IMR-90 (cell line): ENCODE results near the gene PGF. TPM values are rescaled to one million over a fixed set of nuclear protein-coding genes. Genes with fewer than 3 reads are reported as not detected.
A peak's percentile ranks its signal among the peaks of the same experiment; 100 is the strongest.

Source experiments
- ATAC-seq: fragments of 200-7000 bp; cut with Tn5 transposase; 2 replicates; pipeline ENCODE4 v1.9.1; 2020; ENCODE audit warnings: low read depth, mild to moderate bottlenecking, moderate library complexity
- BruUV-seq: library from RNA; stranded (reverse); fragments of 400-500 nt; replicated peaks from 2 replicates; lab custom pipeline; 2021; lab: Mats Ljungman, UMichigan
- CTCF ChIA-PET: fragments of 300-600 bp; formaldehyde crosslinking; extraction: SDS; loops from one replicate; lab custom pipeline; 2021; ENCODE audit warnings: antibody characterized with exemption; lab: Yijun Ruan, JAX
- POLR2A ChIA-PET: fragments of 300-600 bp; sonication (Branson Sonifier 250); formaldehyde crosslinking; loops from one replicate; lab custom pipeline; 2022; ENCODE audit warnings: antibody characterized with exemption; ENCODE audit not compliant: unreplicated experiment; lab: Charles Lee
- DNase-seq: peaks from one replicate; pipeline ENCODE4 v3.0.0; 2013
- H2AFZ ChIP-seq: replicated peaks from 2 replicates; pipeline ENCODE3; 2013; ENCODE audit warnings: low read length, mild to moderate bottlenecking; ENCODE audit not compliant: poor library complexity
- H2AK5ac ChIP-seq: 2 replicates; pipeline ENCODE4 v1.6.1; 2013; ENCODE audit warnings: low read depth, low read length, inconsistent platforms
- H2AK9ac ChIP-seq: replicated peaks from 2 replicates; pipeline ENCODE3; 2013; ENCODE audit warnings: mild to moderate bottlenecking, low read depth, low read length, moderate library complexity; ENCODE audit not compliant: poor library complexity
- H2BK120ac ChIP-seq: 2 replicates; pipeline ENCODE4 v1.6.1; 2013; ENCODE audit warnings: low read depth, low read length, inconsistent platforms
- H2BK15ac ChIP-seq: 3 replicates; pipeline ENCODE4 v1.6.1; 2013; ENCODE audit warnings: low read depth, low read length, inconsistent platforms
- H2BK20ac ChIP-seq: 2 replicates; pipeline ENCODE4 v1.6.1; 2013; ENCODE audit warnings: low read depth, mild to moderate bottlenecking, inconsistent platforms, low read length, moderate library complexity
- H2BK5ac ChIP-seq: 2 replicates; pipeline ENCODE4 v1.6.1; 2013; ENCODE audit warnings: mild to moderate bottlenecking, low read depth, low read length, inconsistent platforms; ENCODE audit not compliant: poor library complexity, severe bottlenecking
- H3K14ac ChIP-seq: replicated peaks from 2 replicates; pipeline ENCODE4 v1.6.1; 2013; ENCODE audit warnings: low read depth, low read length, inconsistent platforms
- H3K18ac ChIP-seq: 2 replicates; pipeline ENCODE4 v1.6.1; 2013; ENCODE audit warnings: low read depth, low read length, control low read depth
- H3K23ac ChIP-seq: 2 replicates; pipeline ENCODE4 v1.6.1; 2013; ENCODE audit warnings: low read depth, low read length, inconsistent platforms
- H3K27ac ChIP-seq: 2 replicates; pipeline ENCODE4 v1.5.1; 2013; ENCODE audit warnings: mild to moderate bottlenecking, control low read depth, low read length; ENCODE audit not compliant: insufficient read depth
- H3K27me3 ChIP-seq: 2 replicates; pipeline ENCODE4 v1.6.1; 2013; ENCODE audit warnings: low read length; ENCODE audit not compliant: control insufficient read depth, insufficient read depth
- H3K36me3 ChIP-seq: 2 replicates; pipeline ENCODE4 v1.6.1; 2013; ENCODE audit warnings: low read length, mixed read lengths; ENCODE audit not compliant: control insufficient read depth, insufficient read depth
- H3K4ac ChIP-seq: 2 replicates; pipeline ENCODE4 v1.6.1; 2013; ENCODE audit warnings: low read depth, low read length, inconsistent platforms
- H3K4me1 ChIP-seq: 2 replicates; pipeline ENCODE4 v1.6.1; 2013; ENCODE audit warnings: low read length, mixed read lengths; ENCODE audit not compliant: control insufficient read depth, insufficient read depth
- H3K4me2 ChIP-seq: 2 replicates; pipeline ENCODE4 v1.6.1; 2013; ENCODE audit warnings: low read depth, mild to moderate bottlenecking, control low read depth, low read length, moderate library complexity
- H3K4me3 ChIP-seq: 2 replicates; pipeline ENCODE4 v1.5.1; 2013; ENCODE audit warnings: low read depth, mild to moderate bottlenecking, control low read depth, low read length, moderate library complexity; ENCODE audit not compliant: insufficient read depth
- H3K56ac ChIP-seq: 2 replicates; pipeline ENCODE4 v1.6.1; 2013; ENCODE audit warnings: low read length, inconsistent platforms; ENCODE audit not compliant: insufficient read depth; ENCODE audit errors: extremely low read depth
- H3K79me1 ChIP-seq, 2 experiments: 2 replicates each; pipeline ENCODE4 v1.6.1; 2013; ENCODE audit warnings: low read length in 2 of 2, inconsistent platforms in 1 of 2, low read depth in 1 of 2
- H3K9ac ChIP-seq: 2 replicates; pipeline ENCODE4 v1.6.1; 2013; ENCODE audit warnings: low read depth, low read length, control low read depth
- H3K9me1 ChIP-seq: 2 replicates; pipeline ENCODE4 v1.6.1; 2013; ENCODE audit warnings: low read length, inconsistent platforms; ENCODE audit not compliant: insufficient read depth
- H3K9me3 ChIP-seq: 2 replicates; pipeline ENCODE4 v1.6.1; 2013; ENCODE audit warnings: low read length; ENCODE audit not compliant: control insufficient read depth, insufficient read depth
- H4K20me1 ChIP-seq: 2 replicates; pipeline ENCODE4 v1.6.1; 2013; ENCODE audit warnings: low read length, inconsistent platforms; ENCODE audit not compliant: insufficient read depth
- H4K5ac ChIP-seq: 2 replicates; pipeline ENCODE4 v1.6.1; 2013; ENCODE audit warnings: mild to moderate bottlenecking, low read depth, low read length, control low read depth
- H4K8ac ChIP-seq, 2 experiments: 2 replicates each; pipeline ENCODE4 v1.6.1; 2013; ENCODE audit warnings: low read depth in 2 of 2, low read length in 2 of 2, control low read depth in 1 of 2, inconsistent platforms in 1 of 2
- H4K91ac ChIP-seq: 2 replicates; pipeline ENCODE4 v1.6.1; 2013; ENCODE audit warnings: low read depth, low read length, inconsistent platforms; ENCODE audit not compliant: insufficient read depth
- MAZ ChIP-seq: IDR thresholded peaks from 2 replicates; pipeline ENCODE4 v1.6.1; 2012; ENCODE audit warnings: low read depth, mild to moderate bottlenecking, low read length, improper control_type of control experiment, moderate library complexity, borderline replicate concordance
- POLR2A ChIP-seq: IDR thresholded peaks from 2 replicates; pipeline ENCODE4 v1.6.1; 2012; ENCODE audit warnings: mild to moderate bottlenecking, low read depth, low read length
- RAD21 ChIP-seq: IDR thresholded peaks from 2 replicates; pipeline ENCODE4 v1.6.1; 2012; ENCODE audit warnings: low read length, improper control_type of control experiment
- RCOR1 ChIP-seq: IDR thresholded peaks from 2 replicates; pipeline ENCODE4 v1.6.1; 2012; ENCODE audit warnings: mild to moderate bottlenecking, low read length, improper control_type of control experiment; ENCODE audit not compliant: insufficient replicate concordance
- WGBS, 2 experiments: methylation state at CpG; one replicate each; pipeline versions ENCODE4 v1.1.5 to v1.1.7; 2013; ENCODE audit warnings: missing lambda C conversion rate in 2 of 2; ENCODE audit not compliant: insufficient read length in 1 of 2; ENCODE audit errors: extremely low coverage in 2 of 2; 5-methylcytosine and 5-hydroxymethylcytosine counted together
- dilution Hi-C: fragments of 300-500 bp; cut with HindIII; formaldehyde crosslinking; loops from one replicate; pipeline ENCODE4 v1.14.3; 2018; ENCODE audit warnings: low sequenced_read_pairs; ENCODE audit not compliant: unreplicated experiment
- in situ Hi-C: fragments of 300-500 bp; cut with MboI; formaldehyde crosslinking; loops from 3 replicates; pipeline ENCODE4 v1.14.3; 2019; ENCODE audit warnings: low sequenced_read_pairs, inconsistent platforms, mixed read lengths
- intact Hi-C: fragments of 100-400 bp; cut with micrococcal nuclease; formaldehyde crosslinking; loops from 2 replicates; pipeline ENCODE4 v1.10.0; 2022
- polyA plus RNA-seq, 3 experiments: library from polyadenylated mRNA; depleted of rRNA; stranded (reverse); fragments of >200 nt; gene quantifications; 2 replicates each; pipeline ENCODE4 v1.2.3, GENCODE V29; 2012; ENCODE audit warnings: low replicate concordance in 1 of 3
- total RNA-seq: library from RNA; depleted of rRNA; stranded (reverse); fragments of >200 nt; gene quantifications from 2 replicates; pipeline ENCODE4 v1.2.3, GENCODE V29; 2012
- TF ChIP-seq, protein P1 (sequence below): fragments of 150-350 bp; IDR thresholded peaks from 2 replicates; pipeline ENCODE4 v1.6.1; 2017; ENCODE audit warnings: mild to moderate bottlenecking, antibody characterized with exemption, low read length, low read depth

PGF gene
- total and polyA plus RNA-seq, 2 of the 4 experiments (the other 2 are of a cell fraction) = 0.36 to 0.39 TPM

DNA sequence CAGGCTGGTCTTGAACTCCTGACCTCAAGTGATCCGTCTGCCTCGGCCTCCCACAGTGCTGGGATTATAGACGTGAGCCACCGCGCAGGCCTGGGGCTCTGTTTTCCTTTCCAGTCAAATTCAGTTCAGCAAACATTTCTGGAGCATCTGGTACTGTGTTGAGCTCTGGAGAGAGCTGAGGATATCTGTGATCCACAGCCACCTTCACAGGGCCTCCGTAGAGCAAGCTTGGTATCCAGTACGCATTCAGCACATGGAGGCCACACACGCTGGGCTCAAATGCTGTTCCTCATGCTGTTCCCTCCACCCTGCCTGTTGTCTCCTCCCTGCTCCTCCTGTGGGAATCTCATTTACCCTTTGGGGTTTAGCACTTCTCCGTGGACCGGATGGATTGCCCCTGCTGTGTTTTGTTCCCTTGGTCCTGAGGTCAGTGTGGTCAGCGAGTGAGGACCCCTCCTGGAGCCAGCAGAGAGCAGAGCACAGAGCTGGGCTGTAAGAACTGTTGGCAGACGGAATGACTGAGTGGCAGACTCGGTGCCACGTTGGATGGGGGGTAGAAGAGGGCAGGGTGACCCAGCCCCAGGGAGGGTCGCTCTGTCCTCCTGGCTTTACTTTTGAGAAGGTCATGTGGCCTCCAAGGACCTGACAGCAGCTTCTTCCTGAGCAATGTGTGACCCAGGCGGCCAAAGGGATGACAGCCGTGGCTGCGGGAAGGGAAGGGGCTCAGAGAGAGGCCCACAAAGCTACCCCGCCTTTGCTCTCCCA is 33.2 kb downstream of the PGF start:
- Histone ChIP-seq H4K8ac (no peak overlapping the region), H3K4ac (no peak overlapping the region), H3K9me3 (no peaks in the 10 kb centered on the region), H3K18ac (no peak overlapping the region), H3K27ac (no peak overlapping the region), H2AFZ (peak overlapping the region; percentile 88), H2BK20ac (no peak overlapping the region), H3K79me1 (no peaks in the 10 kb centered on the region), H2AK5ac (no peak overlapping the region), H3K9me1 (0 out of 2 replicates have a peak, but pooled peaks cover 2% of the 10 kb centered on the region), H3K23ac (no peak overlapping the region), H4K5ac (no peak overlapping the region), H3K36me3 (no peaks in the 10 kb centered on the region), H3K4me1 (peaks cover 3% of the 10 kb centered on the region; the same call in 1 of the 2 replicates), H3K27me3 (no peaks in the 10 kb centered on the region; the same call in 1 of the 2 replicates), H3K9ac (no peak overlapping the region), H2BK5ac (no peak overlapping the region), H3K4me3 (no peak overlapping the region), H3K56ac (no peak overlapping the region), H3K14ac (no peak overlapping the region), H2BK120ac (no peak overlapping the region), H3K4me2 (no peak overlapping the region), H2AK9ac (no peak overlapping the region), H4K20me1 (no peaks in the 10 kb centered on the region), H2BK15ac (no peak overlapping the region), H4K91ac (no peak overlapping the region)
- WGBS, 2 experiments = 80% methylated on average over 10 of the region's 19 CpGs; no CpG with 5 or more reads in 1 of the 2 experiments
- BruUV-seq = no TSS peak
- intact Hi-C loops (no loop called here), in situ Hi-C loops (no loop called here), dilution Hi-C loops (no loop called here)
- ATAC-seq (no peak), DNase-seq (no peak)
- ChIA-PET CTCF (interaction anchor here (0.6 to 1.5 kb wide), 2 partner anchors 16 to 100 kb away, joined by 3 read pairs; no protein-coding TSS in a partner anchor), POLR2A (interaction anchor here (0.6 kb wide), 1 partner anchor 11 kb away, joined by 4 read pairs; no protein-coding TSS in a partner anchor)
- TF ChIP-seq POLR2A = no peak
- no peak for TF ChIP-seq RAD21
- TF ChIP-seq RCOR1 = no peak
- TF ChIP-seq MAZ = no peak
- TF ChIP-seq, protein P1, sequence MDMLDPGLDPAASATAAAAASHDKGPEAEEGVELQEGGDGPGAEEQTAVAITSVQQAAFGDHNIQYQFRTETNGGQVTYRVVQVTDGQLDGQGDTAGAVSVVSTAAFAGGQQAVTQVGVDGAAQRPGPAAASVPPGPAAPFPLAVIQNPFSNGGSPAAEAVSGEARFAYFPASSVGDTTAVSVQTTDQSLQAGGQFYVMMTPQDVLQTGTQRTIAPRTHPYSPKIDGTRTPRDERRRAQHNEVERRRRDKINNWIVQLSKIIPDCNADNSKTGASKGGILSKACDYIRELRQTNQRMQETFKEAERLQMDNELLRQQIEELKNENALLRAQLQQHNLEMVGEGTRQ = no peak
